ENCODE measurements around the gene SHLD1.
"Not testable (repeated sequence)": the region's sequence is repeated elsewhere in the genome, so short reads cannot be mapped to it uniquely, and the experiment has no call there.

SHLD1 gene

GRCh38 chr20:5737619-5737953 is 12.6 kb upstream of the SHLD1 start:
- DNase-seq = no peak

GRCh38 chr20:5737966-5738365 is 12.2 kb upstream of the SHLD1 start:
- DNase-seq = no peak

GRCh38 chr20:5740643-5741042 is 9.6 kb upstream of the SHLD1 start:
- DNase-seq = not testable (repeated sequence)

- peak; percentile 18 for DNase-seq
Observed at GRCh38 chr20:5741089-5741488, 9.1 kb upstream of the SHLD1 start.

- DNase-seq = no peak
Observed at GRCh38 chr20:5742041-5742440, 8.2 kb upstream of the SHLD1 start.

- DNase-seq = no peak
Observed at GRCh38 chr20:5745416-5746030, 4.7 kb upstream of the SHLD1 start.

GRCh38 chr20:5746064-5746463 is 4.1 kb upstream of the SHLD1 start:
- DNase-seq = no peak

GRCh38 chr20:5748246-5748645 is 2.0 kb upstream of the SHLD1 start:
- no peak for DNase-seq

- not testable (repeated sequence) for DNase-seq
Observed at GRCh38 chr20:5749512-5749951, 669 bp upstream of the SHLD1 start.

GRCh38 chr20:5751856-5752255 is 1.7 kb downstream of the SHLD1 start:
- DNase-seq = no peak

- DNase-seq = no peak
Observed at GRCh38 chr20:5753814-5754213, 3.6 kb downstream of the SHLD1 start.

- DNase-seq = no peak
Observed at GRCh38 chr20:5757949-5758348, 7.7 kb downstream of the SHLD1 start.

- DNase-seq = no peak
Observed at GRCh38 chr20:5766085-5766764, 16.0 kb downstream of the SHLD1 start.

- DNase-seq = no peak
Observed at GRCh38 chr20:5767493-5768098, 17.4 kb downstream of the SHLD1 start.

GRCh38 chr20:5770231-5770986 is 20.2 kb downstream of the SHLD1 start:
- DNase-seq = peak; percentile 50

- DNase-seq = no peak
Observed at GRCh38 chr20:5770987-5771318, 20.8 kb downstream of the SHLD1 start.

- no peak for DNase-seq
Observed at GRCh38 chr20:5772704-5773103, 22.5 kb downstream of the SHLD1 start.

GRCh38 chr20:5773589-5773988 is 23.4 kb downstream of the SHLD1 start:
- no peak for DNase-seq

- DNase-seq = no peak
Observed at GRCh38 chr20:5776077-5776476, 25.9 kb downstream of the SHLD1 start.

- DNase-seq = peak; percentile 21
Observed at GRCh38 chr20:5779071-5779900, 29.1 kb downstream of the SHLD1 start.

GRCh38 chr20:5780846-5781217 is 30.6 kb downstream of the SHLD1 start:
- peak; percentile 6 for DNase-seq

- not testable (repeated sequence) for DNase-seq
Observed at GRCh38 chr20:5781367-5781766, 31.2 kb downstream of the SHLD1 start.

Measured in fibroblast of skin of right biceps (primary cell).